ENCODE measurements around the gene ANKS1A. TPM values are rescaled to one million over a fixed set of nuclear protein-coding genes. Genes with fewer than 3 reads are reported as not detected.

Gene ANKS1A
- total RNA-seq, 1 experiment from 2014 or later, result 14.4 TPM

- Histone ChIP-seq H3K27me3 (ENCODE audit: control insufficient read depth, insufficient read depth, low read length) (no peaks in the 10 kb centered on the region), H3K27ac (ENCODE audit: low read length) (no peak overlapping the region), H3K9me3 (ENCODE audit: control insufficient read depth, insufficient read depth, low read depth, low read length) (no peaks in the 10 kb centered on the region), H3K4me3 (ENCODE audit: low read depth in 2 of 2, low read length in 2 of 2) (no peak overlapping the region), H3K4me1 (ENCODE audit: control insufficient read depth, insufficient read depth, low read length) (0 out of 2 replicates have a peak, but pooled peaks cover 9% of the 10 kb centered on the region), H3K36me3 (ENCODE audit: control insufficient read depth, insufficient read depth, low read length) (no peaks in the 10 kb centered on the region)
- ChIA-PET POLR2A (no interaction called here), CTCF (no interaction called here)
- BruUV-seq (replicated peaks), result no TSS peak
- in situ Hi-C loops (cut with HindIII; ENCODE audit: low pct_unique_long_range_greater_than_20kb, low sequenced_read_pairs), result no loop called here
- ATAC-seq (no peak), DNase-seq (ENCODE audit: low read depth, low spot score) (no peak)
- intact Hi-C loops (cut with micrococcal nuclease; ENCODE audit: unreplicated experiment), result no loop called here
- no peak for TF ChIP-seq SIN3A (IDR thresholded peaks at IDR 0.05; ENCODE audit: borderline replicate concordance, insufficient read depth, low read depth, low read length)
- TF ChIP-seq REST (IDR thresholded peaks at IDR 0.05; ENCODE audit: insufficient read depth in 1 of 2, low read depth in 2 of 2, low read length in 1 of 2), result no peak
- no peak; the same call in 1 of the 2 replicates for TF ChIP-seq CTCF (IDR thresholded peaks at IDR 0.05)
- no peak for TF ChIP-seq POLR2AphosphoS5 (IDR thresholded peaks at IDR 0.05; ENCODE audit: low read depth, low read length)
- TF ChIP-seq TCF7L2 (IDR thresholded peaks at IDR 0.05; ENCODE audit: low read depth, low read length), result no peak
Measured at GRCh38 chr6:34908194-34908593, 19.1 kb downstream of the ANKS1A start.

GRCh38 chr6:34909320-34909883 lies 20.3 kb downstream of the ANKS1A start:
- ChIA-PET POLR2A (interaction anchor here (0.6 kb wide), 1 partner anchor 15 kb away, joined by 8 read pairs; no protein-coding TSS in a partner anchor), CTCF (no interaction called here)
- intact Hi-C loops (cut with micrococcal nuclease; ENCODE audit: unreplicated experiment) (no loop called here), in situ Hi-C loops (cut with HindIII; ENCODE audit: low pct_unique_long_range_greater_than_20kb, low sequenced_read_pairs) (no loop called here)
- Histone ChIP-seq H3K27ac (ENCODE audit: low read length) (no peak overlapping the region), H3K4me1 (ENCODE audit: control insufficient read depth, insufficient read depth, low read length) (0 out of 2 replicates have a peak, but pooled peaks cover 9% of the 10 kb centered on the region), H3K9me3 (ENCODE audit: control insufficient read depth, insufficient read depth, low read depth, low read length) (no peaks in the 10 kb centered on the region), H3K36me3 (ENCODE audit: control insufficient read depth, insufficient read depth, low read length) (no peaks in the 10 kb centered on the region), H3K27me3 (ENCODE audit: control insufficient read depth, insufficient read depth, low read length) (no peaks in the 10 kb centered on the region), H3K4me3 (ENCODE audit: low read depth in 2 of 2, low read length in 2 of 2) (no peak overlapping the region)
- BruUV-seq (replicated peaks), result no TSS peak
- DNase-seq (ENCODE audit: low read depth, low spot score), result no peak
- TF ChIP-seq REST (IDR thresholded peaks at IDR 0.05; ENCODE audit: insufficient read depth in 1 of 2, low read depth in 2 of 2, low read length in 1 of 2), result no peak
- TF ChIP-seq CTCF (IDR thresholded peaks at IDR 0.05), result no peak
- no peak for TF ChIP-seq TCF7L2 (IDR thresholded peaks at IDR 0.05; ENCODE audit: low read depth, low read length)
- no peak for TF ChIP-seq SIN3A (IDR thresholded peaks at IDR 0.05; ENCODE audit: borderline replicate concordance, insufficient read depth, low read depth, low read length)
- TF ChIP-seq POLR2AphosphoS5 (IDR thresholded peaks at IDR 0.05; ENCODE audit: low read depth, low read length), result no peak
- ATAC-seq, result no peak
